OCI-LY7 (cell line): ENCODE results near the gene SECISBP2.

Source experiments
- EZH2phosphoT487 ChIP-seq: fragments of 200-600 bp; sonication (generic); IDR thresholded peaks from 2 replicates; pipeline ENCODE4 v1.6.1; 2018; ENCODE audit warnings: low read depth, borderline replicate concordance, mild to moderate bottlenecking, mixed run types, antibody characterized with exemption, low read length, moderate library complexity, mixed read lengths
- TF ChIP-seq, protein P1 (sequence below): fragments of 200-600 bp; sonication (generic); conservative IDR thresholded peaks from 2 replicates; pipeline ENCODE4 v1.5.1; 2014; ENCODE audit warnings: mild to moderate bottlenecking, antibody characterized with exemption, low read length, moderate library complexity, mixed read lengths

DNA sequence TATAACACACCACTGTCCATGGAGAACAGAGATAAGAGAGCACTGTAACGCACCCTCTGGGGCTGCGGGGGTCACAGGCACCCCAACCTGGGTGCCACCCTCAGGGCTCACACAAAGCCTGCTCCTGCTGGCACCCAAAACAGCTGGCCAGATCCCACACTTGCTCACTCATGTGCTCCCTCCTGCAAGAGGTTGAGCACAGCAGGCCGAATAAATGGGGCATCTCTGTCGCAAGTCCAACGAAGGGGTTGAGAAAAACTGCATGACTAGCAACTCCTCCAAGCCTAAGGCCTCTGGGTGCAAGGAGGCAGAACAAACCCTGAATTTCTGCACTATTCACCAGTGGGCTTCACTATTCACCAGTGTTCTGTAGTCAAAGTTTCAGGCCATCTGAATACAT is 80.3 kb downstream of the SECISBP2 start:
- TF ChIP-seq, protein P1, sequence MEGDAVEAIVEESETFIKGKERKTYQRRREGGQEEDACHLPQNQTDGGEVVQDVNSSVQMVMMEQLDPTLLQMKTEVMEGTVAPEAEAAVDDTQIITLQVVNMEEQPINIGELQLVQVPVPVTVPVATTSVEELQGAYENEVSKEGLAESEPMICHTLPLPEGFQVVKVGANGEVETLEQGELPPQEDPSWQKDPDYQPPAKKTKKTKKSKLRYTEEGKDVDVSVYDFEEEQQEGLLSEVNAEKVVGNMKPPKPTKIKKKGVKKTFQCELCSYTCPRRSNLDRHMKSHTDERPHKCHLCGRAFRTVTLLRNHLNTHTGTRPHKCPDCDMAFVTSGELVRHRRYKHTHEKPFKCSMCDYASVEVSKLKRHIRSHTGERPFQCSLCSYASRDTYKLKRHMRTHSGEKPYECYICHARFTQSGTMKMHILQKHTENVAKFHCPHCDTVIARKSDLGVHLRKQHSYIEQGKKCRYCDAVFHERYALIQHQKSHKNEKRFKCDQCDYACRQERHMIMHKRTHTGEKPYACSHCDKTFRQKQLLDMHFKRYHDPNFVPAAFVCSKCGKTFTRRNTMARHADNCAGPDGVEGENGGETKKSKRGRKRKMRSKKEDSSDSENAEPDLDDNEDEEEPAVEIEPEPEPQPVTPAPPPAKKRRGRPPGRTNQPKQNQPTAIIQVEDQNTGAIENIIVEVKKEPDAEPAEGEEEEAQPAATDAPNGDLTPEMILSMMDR = no peak
- TF ChIP-seq EZH2phosphoT487 = no peak
